ENCODE measurements around the gene SYAP1. TPM values are rescaled to one million over a fixed set of nuclear protein-coding genes. Genes with fewer than 3 reads are reported as not detected.
"Not testable (repeated sequence)": the region's sequence is repeated elsewhere in the genome, so short reads cannot be mapped to it uniquely, and the experiment has no call there.

Gene SYAP1
- total and polyA plus RNA-seq, 2 of the 8 experiments (the other 6 are each of a cell fraction or from before 2014, with no cell fraction given) = 2.9 to 20.3 TPM

DNA sequence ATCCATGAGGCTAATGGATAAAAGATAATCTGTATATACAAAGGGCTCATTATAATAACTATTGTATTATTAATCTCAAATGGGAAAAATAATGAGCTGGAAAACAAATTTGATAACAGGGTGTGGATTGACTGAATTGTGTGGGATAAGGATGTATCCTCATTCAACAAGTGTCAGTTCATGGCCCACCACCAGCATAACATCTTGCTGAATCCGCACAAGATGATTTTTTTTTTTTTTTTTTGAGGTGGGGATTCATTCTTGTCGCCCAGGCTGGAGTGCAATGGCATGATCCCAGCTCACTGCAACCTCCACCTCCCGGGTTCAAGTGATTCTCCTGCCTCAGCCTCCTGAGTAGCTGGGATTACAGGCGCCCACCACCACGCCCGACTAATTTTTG, 3.8 kb upstream of the SYAP1 start:
- H3K4me1 ChIP-seq (replicated peaks in 1 of 4; ENCODE audit: control insufficient read depth in 3 of 4, insufficient read depth in 4 of 4, low read length in 3 of 4); H3K4ac ChIP-seq (replicated peaks; ENCODE audit: insufficient read length, low read depth, low read length); H3K14ac ChIP-seq (ENCODE audit: insufficient read length); H3K4me2 ChIP-seq (ENCODE audit: insufficient read depth in 1 of 2, low read depth in 2 of 2, low read length in 2 of 2); H2BK12ac ChIP-seq (ENCODE audit: low read depth, low read length); POLR2A ChIA-PET (ENCODE audit: partially characterized antibody); H3K9ac ChIP-seq (replicated peaks in 1 of 4; ENCODE audit: extremely low read depth in 1 of 4, low read depth in 3 of 4, low read length in 3 of 4); H3K56ac ChIP-seq (replicated peaks; ENCODE audit: insufficient read length, low read depth, low read length); H2BK15ac ChIP-seq (ENCODE audit: low read length); H3K36me3 ChIP-seq (ENCODE audit: control insufficient read depth in 2 of 4, insufficient read depth in 4 of 4, low read length in 3 of 4); H3K23me2 ChIP-seq (ENCODE audit: low read depth, low read length); DNase-seq (ENCODE audit: low read depth in 1 of 2, low spot score in 2 of 2); H3K18ac ChIP-seq (ENCODE audit: extremely low read depth, low read length); H2BK120ac ChIP-seq (replicated peaks; ENCODE audit: low read depth, low read length); H2BK20ac ChIP-seq (ENCODE audit: low read length); H3K27ac ChIP-seq (ENCODE audit: low read depth, low read length); H2BK5ac ChIP-seq (ENCODE audit: low read depth, low read length); H2AFZ ChIP-seq (ENCODE audit: low read length); H3K79me1 ChIP-seq (ENCODE audit: low read depth, low read length); H3K4me3 ChIP-seq (ENCODE audit: extremely low read depth in 1 of 4, insufficient read depth in 2 of 4, low read depth in 3 of 4, low read length in 4 of 4); H3K23ac ChIP-seq (ENCODE audit: insufficient read length); H4K20me1 ChIP-seq (replicated peaks in 1 of 2; ENCODE audit: control insufficient read depth in 1 of 2, insufficient read depth in 2 of 2, low read length in 2 of 2); H3K27me3 ChIP-seq (replicated peaks in 1 of 4; ENCODE audit: control insufficient read depth in 3 of 4, extremely low read depth in 1 of 4, insufficient read depth in 3 of 4, low read length in 3 of 4); H4K5ac ChIP-seq (ENCODE audit: insufficient read length, low read depth, low read length); H4K91ac ChIP-seq (replicated peaks; ENCODE audit: insufficient read length, low read length); H2AK5ac ChIP-seq (ENCODE audit: low read depth, low read length); H3K9me3 ChIP-seq (ENCODE audit: insufficient read depth in 2 of 2, low read depth in 1 of 2, low read length in 1 of 2); H4K8ac ChIP-seq (ENCODE audit: extremely low read depth, insufficient read depth, low read length); FAIRE-seq: not testable (repeated sequence)
- 67% methylated on average over 1 of the region's 6 CpGs; no CpG with 5 or more reads in 1 of the 2 experiments for WGBS, 2 experiments (ENCODE audit: extremely low coverage in 1 of 2, insufficient coverage in 1 of 2, insufficient read length in 1 of 2, insufficient replicate concordance in 2 of 2, low coverage in 1 of 2, low lambda C conversion rate in 2 of 2, missing lambda C conversion rate in 1 of 2)
- CTCF ChIA-PET (ENCODE audit: partially characterized antibody) = interaction anchor here (0.6 kb wide), 1 partner anchor 27 kb away, joined by 5 read pairs; no protein-coding TSS in a partner anchor
- peaks cover 6 to 22% of the 10 kb centered on the region in 2 experiments; a peak in 3 of 4 replicates for H3K79me2 ChIP-seq (ENCODE audit: control insufficient read depth in 1 of 2, insufficient read depth in 2 of 2, low read length in 2 of 2)

DNA sequence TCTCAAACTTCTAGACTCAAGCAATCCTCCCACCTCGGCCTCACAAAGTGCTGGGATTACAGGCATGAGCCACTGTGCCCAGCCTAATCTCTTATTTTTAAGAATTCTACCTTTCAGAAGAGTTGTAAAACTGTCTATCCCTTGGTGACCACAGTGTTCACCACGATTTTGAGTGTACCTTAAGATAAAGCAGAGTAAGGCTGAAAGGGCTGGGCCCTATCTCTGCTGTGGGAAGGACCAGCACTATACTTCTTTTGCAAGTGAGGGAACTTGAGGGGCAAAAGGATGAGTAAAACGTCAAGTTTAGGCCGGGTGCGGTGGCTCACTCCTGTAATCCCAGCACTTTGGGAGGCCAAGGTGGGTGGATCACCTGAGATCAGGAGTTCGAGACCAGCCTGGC, 3.0 kb upstream of the SYAP1 start:
- H2BK5ac ChIP-seq (ENCODE audit: low read depth, low read length); H3K4me1 ChIP-seq (replicated peaks in 1 of 4; ENCODE audit: control insufficient read depth in 3 of 4, insufficient read depth in 4 of 4, low read length in 3 of 4); H3K4me3 ChIP-seq (ENCODE audit: extremely low read depth in 1 of 4, insufficient read depth in 2 of 4, low read depth in 3 of 4, low read length in 4 of 4); H3K9ac ChIP-seq (replicated peaks in 1 of 4; ENCODE audit: extremely low read depth in 1 of 4, low read depth in 3 of 4, low read length in 3 of 4); H3K23ac ChIP-seq (ENCODE audit: insufficient read length); H3K27ac ChIP-seq (ENCODE audit: low read depth, low read length); H3K36me3 ChIP-seq (ENCODE audit: control insufficient read depth in 2 of 4, insufficient read depth in 4 of 4, low read length in 3 of 4); DNase-seq (ENCODE audit: low read depth in 1 of 2, low spot score in 2 of 2); H2BK20ac ChIP-seq (ENCODE audit: low read length); H2BK120ac ChIP-seq (replicated peaks; ENCODE audit: low read depth, low read length); H3K4me2 ChIP-seq (ENCODE audit: insufficient read depth in 1 of 2, low read depth in 2 of 2, low read length in 2 of 2); H4K8ac ChIP-seq (ENCODE audit: extremely low read depth, insufficient read depth, low read length); H3K4ac ChIP-seq (replicated peaks; ENCODE audit: insufficient read length, low read depth, low read length); H3K14ac ChIP-seq (ENCODE audit: insufficient read length); H3K27me3 ChIP-seq (replicated peaks in 1 of 4; ENCODE audit: control insufficient read depth in 3 of 4, extremely low read depth in 1 of 4, insufficient read depth in 3 of 4, low read length in 3 of 4); FAIRE-seq; H2BK15ac ChIP-seq (ENCODE audit: low read length); H3K56ac ChIP-seq (replicated peaks; ENCODE audit: insufficient read length, low read depth, low read length); H3K79me1 ChIP-seq (ENCODE audit: low read depth, low read length); CTCF ChIA-PET (ENCODE audit: partially characterized antibody); H3K18ac ChIP-seq (ENCODE audit: extremely low read depth, low read length); POLR2A ChIA-PET (ENCODE audit: partially characterized antibody); H2AK5ac ChIP-seq (ENCODE audit: low read depth, low read length); H4K91ac ChIP-seq (replicated peaks; ENCODE audit: insufficient read length, low read length); H2BK12ac ChIP-seq (ENCODE audit: low read depth, low read length); H3K23me2 ChIP-seq (ENCODE audit: low read depth, low read length); H4K5ac ChIP-seq (ENCODE audit: insufficient read length, low read depth, low read length); H2AFZ ChIP-seq (ENCODE audit: low read length); H4K20me1 ChIP-seq (replicated peaks in 1 of 2; ENCODE audit: control insufficient read depth in 1 of 2, insufficient read depth in 2 of 2, low read length in 2 of 2); H3K9me3 ChIP-seq (ENCODE audit: insufficient read depth in 2 of 2, low read depth in 1 of 2, low read length in 1 of 2): not testable (repeated sequence)
- peaks cover 6 to 22% of the 10 kb centered on the region in 2 experiments; a peak in 3 of 4 replicates for H3K79me2 ChIP-seq (ENCODE audit: control insufficient read depth in 1 of 2, insufficient read depth in 2 of 2, low read length in 2 of 2)
- 86% methylated on average over 5 of the region's 6 CpGs; no CpG with 5 or more reads in 1 of the 2 experiments for WGBS, 2 experiments (ENCODE audit: extremely low coverage in 1 of 2, insufficient coverage in 1 of 2, insufficient read length in 1 of 2, insufficient replicate concordance in 2 of 2, low coverage in 1 of 2, low lambda C conversion rate in 2 of 2, missing lambda C conversion rate in 1 of 2)
